Endometrium (tissue), 2 donors: ENCODE measurements around the gene SPATA2.
"Not testable (repeated sequence)": the region's sequence is repeated elsewhere in the genome, so short reads cannot be mapped to it uniquely, and the experiment has no call there.

Experiments used
- FAIRE-seq: peaks from 2 replicates; lab custom pipeline; 2012; peaks lifted over from hg19 to GRCh38; lab: Jason Lieb, UNC
- donor health status: control.
- donor health status: control.

Gene SPATA2

DNA sequence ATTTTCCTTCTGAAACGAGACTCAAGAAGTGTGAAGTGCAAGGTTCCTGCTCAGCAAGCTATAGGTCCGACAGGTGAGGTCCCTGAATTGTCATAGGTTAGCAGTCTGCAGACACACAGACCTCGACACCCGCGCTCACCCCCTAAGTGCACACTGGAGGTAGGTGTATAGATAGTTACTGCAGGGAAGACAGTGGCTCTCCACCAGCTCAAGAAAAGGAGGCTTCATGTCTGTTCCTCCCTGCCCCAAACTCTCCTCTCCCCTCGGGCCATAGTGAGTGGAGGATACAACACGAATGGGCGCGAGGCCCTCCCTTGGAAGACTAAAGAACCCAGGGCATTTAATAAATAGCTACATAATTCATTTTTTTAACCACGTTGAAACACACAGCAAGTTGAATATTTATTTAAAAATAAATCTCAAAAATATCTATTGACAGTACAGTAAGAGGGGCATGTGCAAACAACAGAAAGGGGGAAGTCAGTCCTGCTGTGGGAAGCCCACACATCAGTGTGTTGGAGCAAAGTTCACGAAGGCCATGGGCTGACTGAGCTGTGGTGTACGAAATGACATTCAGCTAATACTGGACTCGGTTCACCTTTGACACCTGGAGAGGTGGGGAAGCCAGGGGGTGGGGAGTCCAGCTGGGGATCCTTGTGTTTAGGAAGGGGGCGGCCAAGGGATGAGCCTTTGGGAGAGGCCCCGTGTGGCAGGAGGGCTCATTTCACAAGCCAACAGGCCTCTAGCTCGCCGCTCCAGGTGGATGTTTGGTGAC is 10.7 kb downstream of the SPATA2 start:
- FAIRE-seq: no peak

DNA sequence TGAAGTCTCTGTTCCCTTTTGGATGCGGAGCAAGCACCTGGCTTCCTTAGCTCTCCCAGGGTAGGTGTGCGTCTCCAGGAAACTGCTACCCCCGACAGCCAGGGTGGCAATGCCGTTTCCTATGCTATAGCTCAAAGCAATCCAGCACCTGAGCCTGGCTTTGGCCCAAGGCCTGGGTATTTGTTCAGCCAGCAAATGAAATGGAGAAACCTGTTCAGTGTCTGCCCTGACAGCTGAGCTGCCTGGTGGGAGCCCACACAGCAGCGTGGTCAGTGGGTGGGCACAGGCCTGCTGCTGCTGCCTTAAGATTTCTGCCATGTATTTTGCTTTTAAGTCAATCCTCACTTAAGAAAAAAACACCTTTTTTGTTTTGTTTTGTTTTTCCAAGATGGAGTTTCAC is 13.7 kb downstream of the SPATA2 start:
- FAIRE-seq: no peak

- FAIRE-seq: no peak
These were observed 15.6 kb downstream of the SPATA2 start for GRCh38 chr20:49899541-49900383.

DNA sequence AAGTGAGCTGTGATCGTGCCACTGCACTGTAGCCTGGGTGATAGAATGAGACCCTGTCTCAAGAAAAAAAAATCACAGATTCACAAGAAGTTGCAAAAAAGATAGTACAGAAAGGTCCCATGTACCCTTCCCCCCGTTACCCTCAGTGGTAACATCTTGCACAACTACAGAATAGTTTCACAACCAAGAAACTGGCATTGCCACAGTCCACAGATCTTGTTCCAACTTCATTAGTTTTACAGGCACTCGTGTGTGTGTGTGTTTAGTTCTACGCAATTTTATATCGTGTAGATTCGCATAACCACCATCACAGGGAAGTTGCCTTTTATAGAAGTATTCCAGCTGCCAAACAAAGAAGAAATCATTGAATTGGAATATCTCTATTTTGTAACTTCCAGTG is 19.1 kb downstream of the SPATA2 start:
- FAIRE-seq: no peak

- FAIRE-seq: not testable (repeated sequence)
These were observed 19.7 kb downstream of the SPATA2 start for GRCh38 chr20:49895474-49896093.

DNA sequence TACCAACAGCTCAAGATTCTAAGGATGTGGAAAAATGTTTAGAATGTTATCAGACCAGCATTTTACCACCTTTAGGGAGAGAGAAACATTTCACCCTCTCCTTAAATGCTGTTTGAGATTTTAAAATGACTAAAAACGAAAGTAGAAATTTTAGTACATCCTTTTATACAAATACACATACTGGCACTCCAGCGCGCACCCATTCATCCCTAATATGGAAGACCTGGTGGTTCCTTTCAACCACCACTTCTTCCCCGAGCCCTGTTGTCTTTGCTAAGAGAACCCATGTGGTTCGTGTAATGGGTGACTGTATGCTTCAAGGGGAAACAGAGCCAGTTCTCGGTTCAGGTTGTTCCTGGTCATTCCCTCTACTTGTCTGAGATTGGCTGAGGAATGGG is 21.3 kb downstream of the SPATA2 start:
- no peak for FAIRE-seq

DNA sequence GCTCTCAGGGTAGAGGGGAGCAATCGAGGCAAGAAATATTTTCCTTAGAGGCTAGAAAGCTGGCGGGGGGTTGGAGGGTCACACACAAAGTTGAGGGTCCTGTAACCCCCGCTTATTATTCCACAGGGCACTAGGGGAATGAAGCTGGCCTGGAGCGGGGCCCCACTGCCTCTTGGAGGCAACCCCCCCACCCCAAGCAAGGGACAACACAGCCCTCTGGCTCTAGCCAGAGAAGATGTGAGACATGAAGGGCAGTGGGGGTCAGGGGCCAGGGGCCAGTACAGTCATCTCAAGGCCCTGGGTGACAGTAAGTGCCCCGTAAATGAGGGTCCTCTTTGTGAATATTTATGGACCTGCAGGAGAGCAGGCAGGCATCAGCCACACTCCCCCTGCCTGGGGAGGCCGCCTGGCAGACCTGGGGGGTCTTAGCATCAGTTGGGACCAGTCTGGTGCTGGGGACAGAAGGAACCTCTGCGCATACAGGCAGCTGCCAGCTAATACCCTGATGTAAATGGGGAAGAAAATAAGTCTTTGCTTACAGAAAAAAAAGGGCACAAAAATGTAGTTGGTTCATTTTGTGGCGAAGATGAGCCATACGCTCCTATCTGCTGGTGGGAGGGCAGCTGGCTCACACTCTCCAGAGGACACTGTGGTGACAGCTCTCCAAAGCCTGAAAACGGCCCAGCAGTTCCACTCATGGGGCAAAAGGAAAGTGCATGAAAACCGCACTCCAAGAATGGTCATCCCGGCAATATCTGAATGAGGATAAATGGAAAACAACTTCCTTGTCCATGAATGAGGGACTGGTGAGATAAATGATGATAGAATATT is 21.9 kb downstream of the SPATA2 start:
- FAIRE-seq: no peak

DNA sequence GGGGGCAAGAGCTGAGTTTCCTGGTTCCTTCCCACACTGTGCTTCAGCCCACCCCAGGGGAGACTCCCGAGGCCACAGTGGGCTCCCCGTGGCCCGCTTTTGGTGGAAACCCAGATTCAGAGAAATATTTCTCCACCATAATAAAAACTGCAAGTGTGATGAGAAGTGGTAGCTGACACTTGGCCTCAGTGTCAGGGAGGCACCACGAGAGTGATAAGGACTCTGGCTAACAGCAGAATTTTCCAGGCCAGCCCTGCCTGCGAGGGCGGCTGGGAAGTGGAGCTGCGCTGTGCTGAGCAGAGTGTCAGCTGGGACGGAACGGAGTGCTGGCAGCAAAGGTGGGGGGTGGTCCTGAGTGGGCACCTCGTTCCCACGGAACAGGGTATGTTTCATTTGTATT is 22.5 kb downstream of the SPATA2 start:
- no peak for FAIRE-seq

DNA sequence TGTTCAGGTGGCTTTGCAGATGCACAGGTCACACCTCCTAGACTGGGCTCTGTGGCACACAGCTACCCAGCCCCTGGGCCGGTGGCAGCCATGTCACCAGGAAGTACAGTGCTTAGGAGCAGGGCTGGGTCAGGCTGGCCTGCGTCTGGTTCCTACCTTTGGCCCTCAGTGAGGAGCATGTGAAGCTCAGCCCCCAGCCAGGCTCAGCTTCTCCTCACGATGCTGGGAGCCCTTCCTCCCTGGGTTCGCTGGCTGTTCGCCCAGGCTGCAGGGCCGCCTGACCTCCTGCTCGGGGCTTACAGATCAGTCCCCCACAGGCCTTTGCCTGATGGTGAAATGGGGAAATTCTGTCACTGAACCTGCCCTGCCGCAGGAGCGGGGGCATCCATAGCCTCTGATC is 23.1 kb downstream of the SPATA2 start:
- no peak for FAIRE-seq

- no peak for FAIRE-seq
These were observed 23.7 kb downstream of the SPATA2 start for GRCh38 chr20:49891476-49892110.

DNA sequence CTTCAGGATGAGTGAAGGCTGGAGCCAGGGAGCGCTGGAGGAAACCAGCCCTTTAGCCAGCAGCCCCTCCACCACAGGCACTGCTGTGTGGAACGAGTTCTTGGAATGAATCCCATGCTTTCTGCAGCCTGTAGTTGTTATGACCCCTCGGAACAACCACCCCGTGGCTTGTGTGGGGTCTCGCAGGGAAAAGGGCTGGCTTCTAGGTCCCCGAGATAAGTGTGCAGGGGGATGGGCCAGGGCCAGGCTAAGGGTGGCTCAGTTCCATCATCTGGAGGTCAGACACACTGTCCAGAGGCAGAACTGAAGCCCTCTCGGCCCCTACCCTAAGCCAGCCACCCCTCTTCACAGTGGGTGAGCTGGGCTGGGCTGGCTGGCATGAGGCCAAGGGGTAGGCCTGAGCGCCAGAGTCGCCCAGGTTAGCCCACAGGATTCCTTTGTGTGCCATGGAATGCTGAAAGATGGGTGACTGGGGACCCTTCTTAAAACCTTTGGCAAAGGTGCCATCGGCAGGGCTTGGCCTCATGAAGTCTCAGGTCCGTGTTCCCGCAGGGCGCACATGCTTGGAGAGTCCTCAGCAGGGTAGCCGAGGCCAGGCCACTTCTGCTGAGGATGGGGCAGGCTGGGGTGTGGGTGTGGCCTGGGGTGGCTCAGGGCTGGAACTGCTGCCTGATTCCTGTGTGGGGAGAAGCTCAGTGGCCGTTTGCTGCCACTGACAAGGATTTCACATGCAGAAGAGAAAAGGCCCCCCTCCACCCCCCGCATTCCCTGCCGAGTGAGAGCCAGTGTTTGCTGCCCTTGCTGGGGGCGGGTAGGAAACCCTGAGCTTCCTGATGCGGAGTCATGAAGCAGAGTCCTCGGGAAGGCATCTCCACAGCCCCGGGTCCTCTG is 24.6 kb downstream of the SPATA2 start:
- no peak for FAIRE-seq

GRCh38 chr20:49889935-49890333 is 25.4 kb downstream of the SPATA2 start:
- no peak for FAIRE-seq

DNA sequence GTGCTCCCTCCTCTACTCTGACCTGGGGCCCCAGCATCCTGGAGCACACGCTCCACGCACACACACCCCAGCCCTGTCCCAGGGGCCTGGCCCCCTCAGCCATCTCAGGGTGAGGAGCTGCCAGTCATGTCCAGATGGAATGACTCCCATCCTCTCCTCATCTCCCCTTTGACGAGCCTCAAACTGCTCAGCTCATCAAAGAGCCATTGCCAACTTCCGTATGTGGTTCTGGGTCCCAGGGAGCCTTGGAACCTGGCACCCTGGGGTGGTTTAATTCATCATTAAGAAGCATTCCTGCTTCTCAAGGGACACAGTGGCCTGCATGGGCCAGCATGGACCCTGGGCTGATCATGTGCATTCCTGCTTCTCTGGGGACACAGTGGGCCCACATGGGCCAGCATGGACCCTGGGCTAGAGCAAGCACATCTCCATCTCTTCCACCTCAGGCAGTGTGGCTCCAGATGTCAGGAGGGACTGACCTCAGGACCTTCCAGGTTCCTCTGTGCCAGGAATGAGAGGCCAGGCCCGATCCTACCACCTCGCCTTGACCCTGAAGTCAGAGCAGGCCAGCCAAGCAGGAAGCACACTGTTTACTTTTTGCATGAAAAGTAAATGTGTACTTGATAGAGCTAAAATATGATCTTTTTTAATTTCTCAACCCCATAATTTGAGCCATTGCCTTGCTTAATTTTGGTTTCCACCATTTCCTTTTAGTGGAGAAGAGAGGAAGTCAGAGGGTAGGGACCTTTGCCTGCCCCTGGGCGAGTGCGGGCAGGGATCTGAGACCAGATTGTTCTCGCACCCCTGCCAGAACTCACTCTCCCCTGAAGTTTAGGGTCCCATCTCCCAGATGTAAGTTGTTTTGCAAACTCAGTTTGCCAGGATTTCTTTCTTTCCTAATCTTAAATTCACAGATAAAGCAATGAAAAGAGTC is 26.1 kb downstream of the SPATA2 start:
- FAIRE-seq: no peak

DNA sequence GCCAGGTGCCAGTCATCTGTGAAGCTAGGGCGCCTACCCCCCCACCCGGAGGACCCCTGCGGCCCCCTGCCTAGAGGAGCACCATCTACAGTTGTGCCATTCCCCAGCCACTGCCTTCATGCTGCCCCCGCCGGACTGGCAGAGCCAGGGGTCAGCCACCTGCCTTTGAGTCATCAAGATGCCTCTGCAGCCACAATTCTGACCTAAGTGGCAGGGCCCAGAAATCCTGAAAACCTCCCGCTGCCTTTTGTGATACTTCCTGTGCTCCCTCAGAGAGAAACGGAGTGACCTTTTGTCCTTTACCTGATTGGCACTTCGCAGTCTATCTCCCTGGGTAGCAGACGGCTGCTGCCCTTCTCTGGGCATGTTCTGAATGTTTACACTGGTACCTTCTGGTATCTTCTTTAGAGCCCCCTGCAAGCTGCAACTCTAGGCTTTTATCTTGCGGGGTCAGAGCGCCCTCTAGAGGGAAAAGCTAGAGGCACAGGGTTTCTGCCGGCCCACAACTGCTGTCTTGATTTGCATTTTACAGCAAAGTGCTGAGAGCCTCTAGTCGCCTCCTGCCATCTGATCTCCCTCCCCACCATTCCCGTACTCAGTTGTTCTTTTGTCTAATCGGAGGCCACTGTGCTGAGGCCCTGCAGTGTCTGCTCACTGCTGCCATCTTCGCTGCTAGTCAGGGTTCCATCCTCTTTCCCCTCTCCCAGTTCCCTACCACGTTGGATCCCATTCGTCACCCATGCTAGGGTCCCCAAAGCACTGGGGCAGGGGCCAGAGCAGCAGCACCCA is 26.9 kb downstream of the SPATA2 start:
- no peak for FAIRE-seq

DNA sequence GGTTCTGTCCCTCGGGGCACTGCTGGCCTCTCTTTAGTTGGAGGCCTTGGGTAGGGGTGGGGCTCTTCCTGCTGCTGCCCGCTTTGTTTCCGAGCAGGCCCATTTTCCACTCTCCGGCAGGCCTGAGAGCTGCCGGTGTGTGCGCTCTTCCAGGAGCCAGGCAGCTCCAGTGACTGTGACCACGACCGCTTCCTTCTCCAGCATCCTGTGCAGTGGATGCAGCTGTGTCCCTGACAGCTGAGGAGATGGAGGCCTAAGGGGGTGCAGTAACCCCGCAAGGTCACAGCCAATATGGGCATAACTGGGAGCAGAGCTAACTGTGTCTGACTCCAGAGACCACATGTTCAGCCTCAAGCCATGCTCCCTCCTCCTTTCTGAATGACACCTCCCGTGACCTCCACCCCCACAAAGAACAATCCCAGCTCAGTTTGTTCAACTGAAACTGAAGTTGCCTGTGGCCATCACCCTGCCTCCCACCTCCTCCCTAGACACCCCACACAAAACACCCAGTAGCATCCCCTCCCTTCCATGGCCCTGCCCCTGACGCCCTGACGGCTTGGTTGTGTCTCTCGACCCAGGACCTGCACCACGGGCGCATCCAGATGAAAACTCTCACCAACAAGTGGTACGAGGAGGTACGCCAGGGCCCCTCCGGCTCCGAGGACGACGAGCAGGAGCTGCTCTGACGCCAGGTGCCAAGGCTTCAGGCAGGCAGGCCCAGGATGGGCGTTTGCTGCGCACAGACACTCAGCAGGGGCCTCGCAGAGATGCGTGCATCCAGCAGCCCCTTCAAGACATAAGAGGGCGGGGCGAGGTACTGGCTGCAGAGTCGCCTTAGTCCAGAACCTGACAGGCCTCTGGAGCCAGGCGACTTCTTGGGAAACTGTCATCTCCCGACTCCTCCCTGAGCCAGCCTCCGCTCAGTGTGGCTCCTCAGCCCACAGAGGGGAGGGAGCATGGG is 27.8 kb downstream of the SPATA2 start:
- FAIRE-seq: no peak

DNA sequence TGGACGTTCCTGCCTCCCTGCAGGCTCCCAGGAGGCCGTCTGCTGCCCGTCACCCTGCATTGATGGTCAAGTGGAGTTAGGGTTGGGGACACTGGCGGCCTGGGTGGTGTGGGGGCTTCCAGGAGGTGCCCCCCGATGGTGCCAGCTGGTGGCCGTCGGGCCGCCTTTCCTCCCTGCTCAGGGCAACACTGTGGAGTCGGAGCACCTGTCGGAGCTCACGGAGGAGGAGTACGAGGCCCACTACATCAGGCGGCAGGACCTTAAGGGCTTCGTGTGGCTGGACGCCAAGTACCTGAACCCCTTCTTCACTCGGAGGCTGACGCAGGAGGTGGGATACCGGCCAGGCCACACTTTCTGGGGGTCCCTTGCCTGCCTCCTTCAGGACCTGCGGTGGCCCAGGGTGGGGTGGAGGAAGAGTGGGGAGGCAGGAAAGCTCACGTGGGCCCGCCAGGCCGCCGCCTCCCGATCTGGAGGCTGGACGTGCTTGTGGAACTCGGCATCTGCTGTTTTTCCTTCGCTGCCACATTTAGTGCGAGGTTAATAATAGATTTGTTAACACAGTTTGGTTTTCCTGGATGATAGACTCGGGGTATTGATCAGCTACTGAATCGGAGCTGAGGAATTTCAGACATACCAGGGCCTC is 28.6 kb downstream of the SPATA2 start:
- no peak for FAIRE-seq
